GM18951 (cell line): ENCODE results near the gene TSPAN31.
"Not testable (repeated sequence)": the region's sequence is repeated elsewhere in the genome, so short reads cannot be mapped to it uniquely, and the experiment has no call there.

Experiments used
- POLR2A ChIP-seq: IDR thresholded peaks from 4 replicates; pipeline ENCODE4 v1.6.1; 2011; ENCODE audit warnings: mild to moderate bottlenecking; ENCODE audit not compliant: insufficient read length, insufficient read depth; ENCODE audit errors: extremely low read depth
- in situ Hi-C: fragments of 300-500 bp; cut with MboI; formaldehyde crosslinking; loops from one replicate; pipeline ENCODE4 v1.12.0; 2022; ENCODE audit warnings: low sequenced_read_pairs, mixed read lengths, inconsistent platforms; ENCODE audit not compliant: unreplicated experiment

The TSPAN31 gene

GRCh38 chr12:57744777-57745484 is at the start of gene TSPAN31:
Gene TSPAN31, plus strand, starts transcription at chr12:57745039. Its CDS starts 116 bp downstream, at chr12:57745155.
- TF ChIP-seq POLR2A, result peak; percentile 65
- in situ Hi-C loops, result no loop called here

DNA sequence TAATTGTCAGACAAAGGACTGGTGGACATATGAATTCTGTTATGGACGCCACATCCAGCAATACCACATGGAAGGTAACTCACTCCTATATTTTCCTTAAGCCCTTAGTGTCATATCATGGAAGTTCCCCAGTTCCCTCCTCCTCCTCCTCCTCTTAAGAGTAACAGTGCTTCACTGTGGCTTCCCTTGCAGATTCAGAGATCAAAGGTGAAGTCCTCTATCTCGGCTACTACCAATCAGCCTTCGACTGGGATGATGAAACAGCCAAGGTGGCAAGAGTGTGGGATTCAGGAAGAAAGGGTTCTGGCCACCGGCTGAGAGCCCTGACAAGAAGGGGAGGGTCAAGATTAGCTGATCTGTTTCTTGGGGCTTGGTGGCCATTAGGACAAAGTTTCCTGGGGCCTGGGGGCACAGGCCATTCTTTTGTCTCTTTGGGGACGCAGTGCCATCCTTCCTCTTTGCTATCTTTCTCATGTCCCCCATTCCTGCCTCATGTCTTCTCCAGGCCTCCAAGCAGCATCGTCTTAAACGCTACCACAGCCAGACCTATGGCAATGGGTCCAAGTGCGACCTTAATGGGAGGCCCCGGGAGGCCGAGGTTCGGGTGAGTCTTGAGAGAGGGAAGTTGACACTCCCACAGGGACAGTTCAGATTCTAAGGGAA is 48.9 kb upstream of the TSPAN31 start:
- no peak for TF ChIP-seq POLR2A
- in situ Hi-C loops, result no loop called here

DNA sequence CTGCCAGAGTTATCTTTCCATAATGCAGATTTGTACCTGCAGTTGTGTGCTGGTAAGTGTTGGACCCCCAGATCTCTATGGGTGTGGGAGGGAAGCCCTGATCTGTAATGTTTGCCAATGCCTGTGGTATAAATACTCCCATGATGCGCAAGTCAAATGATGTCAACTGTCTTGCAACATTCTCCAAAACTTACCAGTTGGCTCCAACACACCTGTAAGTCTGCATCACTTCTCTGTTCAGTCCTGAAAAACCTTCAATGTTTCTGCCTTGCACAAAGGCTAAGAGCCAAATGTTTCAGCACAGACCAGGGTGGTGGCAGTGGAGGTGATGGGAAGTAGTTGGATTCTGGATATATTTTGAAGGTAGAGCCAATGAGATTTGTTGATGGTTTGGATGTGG is 47.8 kb upstream of the TSPAN31 start:
- no peak for TF ChIP-seq POLR2A
- in situ Hi-C loops, result no loop called here

DNA sequence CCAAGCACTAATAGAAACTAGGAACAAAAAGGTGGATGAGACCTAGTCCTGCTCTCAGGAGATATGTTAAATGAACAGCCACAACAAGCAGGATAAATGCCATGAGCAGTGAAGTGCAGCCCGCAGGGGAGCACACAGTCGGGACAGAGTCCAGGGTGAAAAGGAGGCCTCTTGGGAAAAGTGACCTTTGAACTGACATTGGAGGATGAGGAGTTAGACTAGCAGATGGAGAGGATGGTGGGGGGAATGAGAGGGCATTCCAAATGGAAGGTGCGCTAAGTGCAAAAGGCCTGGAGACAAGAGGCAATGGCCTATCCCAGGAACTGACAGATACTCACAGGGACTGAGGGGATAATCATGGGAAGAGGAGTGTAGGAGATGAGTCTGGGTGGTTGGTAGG is 46.4 kb upstream of the TSPAN31 start:
- in situ Hi-C loops, result no loop called here

GRCh38 chr12:57700317-57700716 is 44.5 kb upstream of the TSPAN31 start:
- no peak for TF ChIP-seq POLR2A

More for the DNA sequence above, 46.4 kb upstream of the TSPAN31 start:
- TF ChIP-seq POLR2A, result no peak

GRCh38 chr12:57707250-57707649 is 37.6 kb upstream of the TSPAN31 start:
- in situ Hi-C loops, result no loop called here
- no peak for TF ChIP-seq POLR2A

More at GRCh38 chr12:57700317-57700716, 44.5 kb upstream of the TSPAN31 start:
- in situ Hi-C loops, result no loop called here

GRCh38 chr12:57708296-57708695 is 36.5 kb upstream of the TSPAN31 start:
- in situ Hi-C loops, result no loop called here
- no peak for TF ChIP-seq POLR2A

DNA sequence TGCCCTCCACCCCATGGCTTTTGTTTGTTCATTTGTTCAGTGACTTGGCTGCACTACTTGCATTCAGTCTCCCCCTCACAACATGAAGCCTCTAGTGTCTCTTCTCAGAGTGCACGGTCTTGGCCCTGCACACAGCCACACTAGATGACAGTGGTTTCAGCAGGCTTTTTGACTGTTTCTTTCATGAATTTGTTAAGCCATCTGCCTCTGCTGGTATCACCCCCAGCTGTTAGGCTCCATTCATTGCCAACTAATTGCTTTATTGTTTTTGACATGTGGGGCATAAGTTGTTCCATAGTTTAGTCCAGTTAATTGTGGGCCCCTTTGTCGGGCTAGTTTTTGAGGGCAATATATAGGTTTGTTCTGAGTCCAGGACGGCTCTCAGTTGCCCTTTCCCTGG is 32.1 kb upstream of the TSPAN31 start:
- TF ChIP-seq POLR2A, result no peak
- in situ Hi-C loops, result no loop called here

GRCh38 chr12:57713209-57713608 is 31.6 kb upstream of the TSPAN31 start:
- TF ChIP-seq POLR2A, result no peak
- in situ Hi-C loops, result no loop called here

GRCh38 chr12:57715036-57715748 is 29.6 kb upstream of the TSPAN31 start:
- in situ Hi-C loops, result not testable (repeated sequence)

DNA sequence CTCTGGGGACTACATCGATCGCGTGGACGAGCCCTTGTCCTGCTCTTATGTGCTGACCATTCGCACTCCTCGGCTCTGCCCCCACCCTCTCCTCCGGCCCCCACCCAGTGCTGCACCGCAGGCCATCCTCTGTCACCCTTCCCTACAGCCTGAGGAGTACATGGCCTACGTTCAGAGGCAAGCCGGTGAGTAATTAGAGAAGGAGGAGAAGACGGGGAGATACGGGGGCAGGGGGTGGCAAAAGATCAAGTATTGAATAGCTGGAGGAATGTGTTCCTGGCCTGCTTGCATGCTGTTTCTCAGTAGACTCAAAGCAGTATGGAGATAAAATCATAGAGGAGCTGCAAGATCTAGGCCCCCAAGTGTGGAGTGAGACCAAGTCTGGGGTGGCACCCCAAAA is 29.1 kb upstream of the TSPAN31 start:
- in situ Hi-C loops, result no loop called here
- TF ChIP-seq POLR2A, result no peak

- in situ Hi-C loops, result no loop called here
- TF ChIP-seq POLR2A, result no peak
Measured at GRCh38 chr12:57716305-57716704, 28.5 kb upstream of the TSPAN31 start.

GRCh38 chr12:57717131-57717530 is 27.7 kb upstream of the TSPAN31 start:
- in situ Hi-C loops, result no loop called here
- no peak for TF ChIP-seq POLR2A
